Measurements from ENCODE around the gene SORCS2.

GRCh38 chr4:7736436-7737267 is 544.3 kb downstream of the SORCS2 start:
- TF ChIP-seq CTCF (conservative IDR thresholded peaks at IDR 0.05; ENCODE audit: low read depth, low read length) (no peak), EZH2 (IDR thresholded peaks at IDR 0.05; ENCODE audit: borderline replicate concordance, low read depth, low read length, poor library complexity, severe bottlenecking) (no peak)

Data from A673 (cell line).